ENCODE results near the gene ZFYVE28. TPM values are rescaled to one million over a fixed set of nuclear protein-coding genes. Genes with fewer than 3 reads are reported as not detected.
A peak's percentile ranks its signal among the peaks of the same experiment; 100 is the strongest.

Gene ZFYVE28
- total RNA-seq, 5 donors from 2014 or later (not counting 1 experiment from before 2014, with no cell fraction given), result 33.4 to 56.2 (median 45.4) TPM

DNA sequence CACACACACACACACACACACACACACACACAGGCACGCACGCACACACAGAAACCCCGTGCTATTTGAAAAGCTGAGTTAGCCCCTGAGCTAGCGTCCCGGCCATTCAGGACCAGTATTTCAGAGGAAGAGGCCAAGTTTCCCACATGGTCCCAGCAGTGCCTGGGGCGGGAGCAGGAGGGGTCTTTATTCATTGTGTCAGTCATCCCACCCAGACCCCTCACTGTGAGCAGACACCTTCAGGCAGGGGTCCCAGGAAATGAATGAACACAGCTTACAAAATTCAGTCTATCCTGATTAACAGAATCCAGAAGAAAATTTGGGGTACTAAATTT lies 58.1 kb downstream of the ZFYVE28 start:
- ATAC-seq (replicated peaks in 1 of 4) (no peak), DNase-seq (no peak)
- H3K4me1 ChIP-seq (ENCODE audit: control insufficient read depth in 1 of 2, extremely low read depth in 1 of 2, insufficient read depth in 2 of 2, low read length in 2 of 2), result peaks cover 0 to 31% of the 10 kb centered on the region in 2 experiments
- CTCF ChIA-PET, result no interaction called here
- Mint-ChIP-seq H3K27me3 (no peaks in the 10 kb centered on the region), H3K4me1 (peaks cover 20 to 31% (median 24%) of the 10 kb centered on the region in 3 donors), H3K9me3 (no peaks in the 10 kb centered on the region), H3K4me3 (no peak overlapping the region), H3K36me3 (no peaks in the 10 kb centered on the region), H3K27ac (no peak overlapping the region)
- no peaks in the 10 kb centered on the region for H3K9me3 ChIP-seq
- no peak overlapping the region for H3K27ac ChIP-seq (ENCODE audit: low read length)
- WGBS (ENCODE audit: insufficient coverage), result no CpG with 5 or more reads among the region's 6 CpGs
- H3K27me3 ChIP-seq (replicated peaks in 1 of 2; ENCODE audit: control insufficient read depth in 2 of 2, extremely low read depth in 1 of 2, insufficient read depth in 2 of 2, low read length in 1 of 2), result no peaks in the 10 kb centered on the region
- no peak overlapping the region for H3K4me3 ChIP-seq (ENCODE audit: control insufficient read depth in 1 of 2, extremely low read depth in 1 of 2, low read length in 1 of 2)
- POLR2A ChIA-PET, result interaction anchor here in 1 of 2 donors (0.6 kb wide), 1 partner anchor 46 kb away, joined by 3 read pairs; no protein-coding TSS in a partner anchor
- no peaks in the 10 kb centered on the region for H3K36me3 ChIP-seq (ENCODE audit: control insufficient read depth in 2 of 2, extremely low read depth in 1 of 2, insufficient read depth in 1 of 2, low read length in 1 of 2)

DNA sequence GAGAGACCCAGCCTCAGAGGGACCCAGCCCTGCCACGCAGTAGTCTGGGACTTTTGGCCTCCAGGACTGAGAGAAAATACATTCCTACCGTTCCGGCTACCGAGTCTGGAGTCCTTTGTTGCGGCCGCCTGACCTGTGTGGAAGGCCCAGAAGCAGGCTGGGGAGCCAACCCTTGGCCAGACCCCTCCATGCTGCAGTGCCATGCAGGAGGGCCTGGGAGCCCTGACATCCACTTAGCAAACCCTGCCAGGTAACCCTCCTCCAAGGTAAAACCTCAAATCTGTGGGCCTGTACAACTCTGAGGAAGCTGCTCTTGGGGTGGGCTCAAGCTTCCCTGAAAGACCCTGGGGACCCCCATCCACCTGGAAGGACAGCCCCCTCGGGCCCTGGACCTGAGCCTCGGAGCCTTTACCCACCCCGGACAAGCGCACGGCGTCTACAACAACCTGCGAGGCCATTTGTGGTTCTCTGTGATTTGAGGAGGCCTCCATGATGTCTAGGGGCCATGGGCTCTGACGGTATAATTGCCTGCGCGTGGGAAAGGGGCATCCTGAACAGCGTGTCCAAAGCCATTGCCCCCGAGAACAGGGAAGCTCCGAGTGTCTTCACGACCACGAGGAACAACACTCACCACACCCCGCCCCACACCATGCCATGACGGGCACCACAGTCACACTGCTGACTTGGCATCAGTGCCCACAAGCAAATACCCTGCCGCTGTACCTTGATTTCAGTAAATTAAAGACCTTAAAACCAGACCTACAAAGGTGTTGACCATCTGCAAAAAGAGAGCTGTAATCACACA lies 58.7 kb downstream of the ZFYVE28 start:
- 93% methylated on average over 21 of the region's 24 CpGs for WGBS (ENCODE audit: insufficient coverage)
- DNase-seq, result no peak
- peaks cover 0 to 28% of the 10 kb centered on the region in 2 experiments for H3K4me1 ChIP-seq (ENCODE audit: control insufficient read depth in 1 of 2, extremely low read depth in 1 of 2, insufficient read depth in 2 of 2, low read length in 2 of 2)
- Mint-ChIP-seq H3K9me3 (no peaks in the 10 kb centered on the region), H3K4me1 (peaks cover 21 to 34% (median 26%) of the 10 kb centered on the region in 3 donors), H3K36me3 (no peaks in the 10 kb centered on the region), H3K27ac (no peak overlapping the region), H3K27me3 (no peaks in the 10 kb centered on the region), H3K4me3 (no peak overlapping the region)
- no peak overlapping the region for H3K27ac ChIP-seq (ENCODE audit: low read length)
- H3K4me3 ChIP-seq (ENCODE audit: control insufficient read depth in 1 of 2, extremely low read depth in 1 of 2, low read length in 1 of 2), result no peak overlapping the region
- H3K9me3 ChIP-seq, result no peaks in the 10 kb centered on the region
- no peaks in the 10 kb centered on the region for H3K36me3 ChIP-seq (ENCODE audit: control insufficient read depth in 2 of 2, extremely low read depth in 1 of 2, insufficient read depth in 1 of 2, low read length in 1 of 2)
- H3K27me3 ChIP-seq (replicated peaks in 1 of 2; ENCODE audit: control insufficient read depth in 2 of 2, extremely low read depth in 1 of 2, insufficient read depth in 2 of 2, low read length in 1 of 2), result no peaks in the 10 kb centered on the region
- ATAC-seq (replicated peaks in 1 of 4), result no peak
- CTCF ChIA-PET, result no interaction called here
- POLR2A ChIA-PET, result interaction anchor here in 1 of 2 donors (0.6 kb wide), 1 partner anchor 47 kb away, joined by 3 read pairs; no protein-coding TSS in a partner anchor

DNA sequence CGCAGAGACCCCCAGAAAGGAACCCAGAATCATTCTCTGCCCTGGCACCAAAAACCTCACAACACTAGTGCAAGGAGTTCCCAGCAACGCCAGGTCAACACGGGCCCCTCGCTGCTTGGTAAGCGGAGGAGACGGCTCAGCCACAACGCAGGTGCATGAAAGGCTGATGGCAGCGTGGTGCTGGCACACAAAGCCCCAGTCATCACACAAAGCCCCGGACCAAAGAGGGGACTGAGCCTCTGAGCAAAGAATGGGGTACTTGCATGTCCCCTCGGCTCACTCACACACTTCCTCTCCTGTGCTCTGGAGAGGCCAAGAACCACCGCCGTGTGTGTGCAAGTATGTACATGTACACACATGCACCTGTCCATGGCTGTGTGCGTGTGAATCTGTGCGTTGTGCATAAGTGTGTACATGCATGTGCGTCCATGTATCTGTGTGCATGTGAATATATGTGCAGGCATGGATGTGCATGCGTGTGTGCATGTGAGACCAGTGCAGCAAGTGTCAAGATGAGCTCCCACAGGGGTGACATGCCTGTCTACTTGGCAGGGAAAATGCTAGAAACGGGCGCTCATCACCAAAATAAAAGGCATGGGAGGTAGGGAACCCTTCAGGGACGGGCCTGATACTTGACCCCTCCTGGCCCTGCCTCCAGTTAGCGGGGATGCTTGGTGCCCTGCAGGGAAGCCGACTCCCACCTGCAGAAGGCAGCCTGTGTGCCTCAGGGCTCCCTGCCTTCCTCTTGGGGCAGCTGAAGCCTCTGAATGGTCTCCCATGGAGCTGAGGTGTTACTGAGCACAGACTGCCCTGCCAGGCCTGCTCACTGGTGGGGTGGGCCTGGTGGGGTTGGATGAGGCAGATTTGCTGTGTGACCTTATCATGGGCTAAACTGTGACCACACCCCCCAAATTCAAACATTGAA lies 60.4 kb downstream of the ZFYVE28 start:
- H3K27ac Mint-ChIP-seq, result no peak overlapping the region
- H3K4me3 Mint-ChIP-seq, result no peak overlapping the region
- Histone ChIP-seq H3K4me1 (ENCODE audit: control insufficient read depth in 1 of 2, extremely low read depth in 1 of 2, insufficient read depth in 2 of 2, low read length in 2 of 2) (peaks cover 0 to 25% of the 10 kb centered on the region in 2 experiments), H3K27ac (ENCODE audit: low read length) (no peak overlapping the region), H3K36me3 (ENCODE audit: control insufficient read depth in 2 of 2, extremely low read depth in 1 of 2, insufficient read depth in 1 of 2, low read length in 1 of 2) (no peaks in the 10 kb centered on the region), H3K27me3 (replicated peaks in 1 of 2; ENCODE audit: control insufficient read depth in 2 of 2, extremely low read depth in 1 of 2, insufficient read depth in 2 of 2, low read length in 1 of 2) (no peaks in the 10 kb centered on the region), H3K4me3 (ENCODE audit: control insufficient read depth in 1 of 2, extremely low read depth in 1 of 2, low read length in 1 of 2) (no peak overlapping the region), H3K9me3 (no peaks in the 10 kb centered on the region)
- ChIA-PET POLR2A (interaction anchor here in 1 of 2 donors (0.6 kb wide), 1 partner anchor 47 kb away, joined by 3 read pairs; no protein-coding TSS in a partner anchor), CTCF (interaction anchor here (0.6 to 0.7 kb wide), 2 partner anchors 263 to 452 kb away, joined by 3 to 4 read pairs; no protein-coding TSS in a partner anchor)
- no peaks in the 10 kb centered on the region for H3K36me3 Mint-ChIP-seq
- 94% methylated on average over 17 of the region's 21 CpGs for WGBS (ENCODE audit: insufficient coverage)
- ATAC-seq (replicated peaks in 1 of 4) (no peak), DNase-seq (no peak)
- peaks cover 20 to 24% (median 20%) of the 10 kb centered on the region in 3 donors for H3K4me1 Mint-ChIP-seq
- H3K27me3 Mint-ChIP-seq, result no peaks in the 10 kb centered on the region
- no peaks in the 10 kb centered on the region for H3K9me3 Mint-ChIP-seq

DNA sequence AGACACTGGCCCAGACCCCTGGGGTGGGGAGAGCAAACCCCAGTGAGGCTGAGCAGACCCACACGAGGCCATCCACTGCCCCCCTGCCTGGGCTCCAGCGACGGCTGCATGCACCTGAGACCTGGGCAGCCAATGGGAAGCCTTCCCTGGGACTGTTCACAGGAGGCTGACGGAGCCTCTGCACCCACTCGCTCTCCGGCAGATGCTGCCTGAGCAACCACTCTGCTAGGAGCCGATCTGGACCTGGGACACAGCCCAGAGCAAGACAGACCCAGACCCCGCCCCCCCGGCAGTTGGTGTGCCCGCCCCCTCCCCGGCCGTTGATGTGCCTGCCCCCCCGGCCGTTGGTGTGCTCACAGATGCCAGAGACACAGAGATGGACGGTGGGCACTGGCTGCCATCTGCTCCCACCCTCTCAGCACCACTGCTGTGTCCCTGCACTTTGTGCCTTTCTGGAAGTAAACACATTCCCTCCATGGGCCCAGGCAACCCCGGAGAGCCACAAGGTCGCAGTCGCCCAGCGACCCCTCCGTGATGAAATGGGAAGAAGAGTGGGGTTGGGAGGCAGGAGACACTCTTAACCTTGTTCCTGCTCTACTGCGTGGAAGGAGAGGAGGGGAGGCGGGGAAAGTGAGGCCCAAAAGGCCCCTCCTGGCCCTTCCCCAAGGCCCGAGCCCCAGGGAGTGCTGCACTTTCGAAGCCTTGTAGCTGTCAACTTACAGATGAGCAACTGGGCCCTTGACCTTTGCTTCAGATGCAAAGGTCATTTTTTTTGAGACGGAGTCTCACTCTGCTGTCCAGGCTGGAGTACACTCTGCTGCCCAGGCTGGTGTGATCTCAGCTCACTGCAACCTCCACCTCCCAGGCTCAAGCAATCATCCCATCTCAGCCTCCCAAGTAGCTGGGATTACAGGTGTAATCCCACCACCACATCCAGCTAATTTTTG lies 62.0 kb downstream of the ZFYVE28 start:
- no peaks in the 10 kb centered on the region for H3K9me3 Mint-ChIP-seq
- H3K9me3 ChIP-seq, result no peaks in the 10 kb centered on the region
- no peak overlapping the region for H3K4me3 Mint-ChIP-seq
- ATAC-seq (replicated peaks in 1 of 4) (no peak), DNase-seq (no peak)
- H3K4me1 Mint-ChIP-seq, result peaks cover 13 to 17% (median 15%) of the 10 kb centered on the region in 3 donors
- POLR2A ChIA-PET, result no interaction called here
- peaks cover 0 to 4% of the 10 kb centered on the region in 2 donors for H3K36me3 ChIP-seq (ENCODE audit: control insufficient read depth in 2 of 2, extremely low read depth in 1 of 2, insufficient read depth in 1 of 2, low read length in 1 of 2)
- H3K27me3 Mint-ChIP-seq, result no peaks in the 10 kb centered on the region
- H3K4me1 ChIP-seq (ENCODE audit: control insufficient read depth in 1 of 2, extremely low read depth in 1 of 2, insufficient read depth in 2 of 2, low read length in 2 of 2), result peaks cover 0 to 22% of the 10 kb centered on the region in 2 experiments
- no peak overlapping the region for H3K4me3 ChIP-seq (ENCODE audit: control insufficient read depth in 1 of 2, extremely low read depth in 1 of 2, low read length in 1 of 2)
- H3K36me3 Mint-ChIP-seq, result no peaks in the 10 kb centered on the region
- no peak overlapping the region for H3K27ac Mint-ChIP-seq
- no peak overlapping the region for H3K27ac ChIP-seq (ENCODE audit: low read length)
- CTCF ChIA-PET, result interaction anchor here (0.8 to 0.9 kb wide), 2 partner anchors 56 to 137 kb away, joined by 3 to 6 read pairs; no protein-coding TSS in a partner anchor
- no peaks in the 10 kb centered on the region for H3K27me3 ChIP-seq (replicated peaks in 1 of 2; ENCODE audit: control insufficient read depth in 2 of 2, extremely low read depth in 1 of 2, insufficient read depth in 2 of 2, low read length in 1 of 2)
- 89% methylated on average over 21 of the region's 25 CpGs for WGBS (ENCODE audit: insufficient coverage)

- WGBS (ENCODE audit: insufficient coverage), result 0% methylated on average over 2 of the region's 9 CpGs
- H3K4me3 Mint-ChIP-seq, result no peak overlapping the region
- DNase-seq (peak in 6 of 35 experiments; percentile 9 to 35 (median 22)), ATAC-seq (replicated peaks in 1 of 4) (peak in 2 of 4 experiments; percentile 39 to 67)
- no peaks in the 10 kb centered on the region for H3K9me3 ChIP-seq
- no peaks in the 10 kb centered on the region for H3K27me3 ChIP-seq (replicated peaks in 1 of 2; ENCODE audit: control insufficient read depth in 2 of 2, extremely low read depth in 1 of 2, insufficient read depth in 2 of 2, low read length in 1 of 2)
- H3K36me3 Mint-ChIP-seq, result no peaks in the 10 kb centered on the region
- ChIA-PET POLR2A (no interaction called here), CTCF (interaction anchor here (0.6 to 1.4 kb wide), 3 partner anchors 134 to 319 kb away, joined by 3 to 9 read pairs (median 3); no protein-coding TSS in a partner anchor)
- H3K4me3 ChIP-seq (ENCODE audit: control insufficient read depth in 1 of 2, extremely low read depth in 1 of 2, low read length in 1 of 2), result no peak overlapping the region
- no peaks in the 10 kb centered on the region for H3K9me3 Mint-ChIP-seq
- peaks cover 8 to 16% (median 10%) of the 10 kb centered on the region in 3 donors for H3K4me1 Mint-ChIP-seq
- H3K27ac ChIP-seq (ENCODE audit: low read length), result no peak overlapping the region
- H3K27ac Mint-ChIP-seq, result peak overlapping the region in 1 of 2 donors; percentile 4
- H3K36me3 ChIP-seq (ENCODE audit: control insufficient read depth in 2 of 2, extremely low read depth in 1 of 2, insufficient read depth in 1 of 2, low read length in 1 of 2), result peaks cover 0 to 4% of the 10 kb centered on the region in 2 donors
- peaks cover 0 to 20% of the 10 kb centered on the region in 2 experiments for H3K4me1 ChIP-seq (ENCODE audit: control insufficient read depth in 1 of 2, extremely low read depth in 1 of 2, insufficient read depth in 2 of 2, low read length in 2 of 2)
- H3K27me3 Mint-ChIP-seq, result no peaks in the 10 kb centered on the region
Measured at GRCh38 chr4:2354760-2355159, 63.7 kb downstream of the ZFYVE28 start.
